GM23248 (cell line): ENCODE results near the gene UBE2F. TPM values are rescaled to one million over a fixed set of nuclear protein-coding genes. Genes with fewer than 3 reads are reported as not detected.

Source experiments
- DNase-seq: peaks from one replicate; pipeline ENCODE4 v3.0.0-alpha.2; 2015
- H2AFZ ChIP-seq: fragments of 200-600 bp; sonication (generic); 2 replicates; pipeline ENCODE4 v1.6.1; 2016; ENCODE audit warnings: antibody characterized with exemption
- H3F3A ChIP-seq: fragments of 200-600 bp; sonication (generic); 2 replicates; pipeline ENCODE4 v1.6.1; 2016; ENCODE audit warnings: mild to moderate bottlenecking, antibody characterized with exemption, mixed run types; ENCODE audit not compliant: insufficient read depth
- H3K27ac ChIP-seq: fragments of 200-600 bp; sonication (generic); 2 replicates; pipeline ENCODE4 v1.5.1; 2016; ENCODE audit warnings: mild to moderate bottlenecking
- H3K27me3 ChIP-seq: fragments of 200-600 bp; sonication (generic); replicated peaks from 2 replicates; pipeline ENCODE4 v1.6.1; 2016; ENCODE audit warnings: mild to moderate bottlenecking; ENCODE audit not compliant: insufficient read depth
- H3K36me3 ChIP-seq: fragments of 200-600 bp; sonication (generic); 2 replicates; pipeline ENCODE4 v1.6.1; 2016; ENCODE audit warnings: low read depth, mild to moderate bottlenecking
- H3K4me1 ChIP-seq: fragments of 200-600 bp; sonication (generic); 2 replicates; pipeline ENCODE4 v1.6.1; 2016; ENCODE audit warnings: mild to moderate bottlenecking; ENCODE audit not compliant: insufficient read depth
- H3K4me2 ChIP-seq: fragments of 200-600 bp; sonication (generic); one replicate; pipeline ENCODE4 v1.6.1; 2016; ENCODE audit warnings: mild to moderate bottlenecking; ENCODE audit not compliant: unreplicated experiment
- H3K4me3 ChIP-seq: fragments of 200-600 bp; sonication (generic); 2 replicates; pipeline ENCODE4 v1.5.1; 2016; ENCODE audit warnings: mild to moderate bottlenecking
- H3K79me2 ChIP-seq: fragments of 200-600 bp; sonication (generic); 2 replicates; pipeline ENCODE4 v1.6.1; 2016; ENCODE audit warnings: mild to moderate bottlenecking; ENCODE audit not compliant: insufficient read depth
- H3K9ac ChIP-seq: fragments of 200-600 bp; sonication (generic); 2 replicates; pipeline ENCODE4 v1.6.1; 2016; ENCODE audit warnings: mild to moderate bottlenecking
- H3K9me2 ChIP-seq: fragments of 200-600 bp; sonication (generic); 2 replicates; pipeline ENCODE4 v1.6.1; 2016; ENCODE audit warnings: mixed run types, mild to moderate bottlenecking, moderate library complexity; ENCODE audit not compliant: insufficient read depth
- H3K9me3 ChIP-seq: fragments of 200-600 bp; sonication (generic); one replicate; pipeline ENCODE4 v1.6.1; 2017; ENCODE audit warnings: low read depth
- H4K20me1 ChIP-seq: fragments of 200-600 bp; sonication (generic); 2 replicates; pipeline ENCODE4 v1.6.0; 2016; ENCODE audit not compliant: insufficient read depth
- EZH2 ChIP-seq: fragments of 200-600 bp; sonication (generic); IDR thresholded peaks from 2 replicates; pipeline ENCODE4 v1.6.1; 2018; ENCODE audit warnings: antibody characterized with exemption, mild to moderate bottlenecking; ENCODE audit not compliant: insufficient read depth, poor library complexity, severe bottlenecking
- EZH2phosphoT487 ChIP-seq: fragments of 200-600 bp; sonication (generic); IDR thresholded peaks from 2 replicates; pipeline ENCODE4 v1.6.1; 2018; ENCODE audit warnings: antibody characterized with exemption, moderate library complexity, mild to moderate bottlenecking, low read depth; ENCODE audit not compliant: insufficient read depth
- WGBS, 2 experiments: methylation state at CpG; one replicate each; pipeline ENCODE4 v1.1.6; 2015 to 2017; ENCODE audit warnings: low lambda C conversion rate in 2 of 2, low coverage in 1 of 2; ENCODE audit errors: missing lambda C conversion rate in 2 of 2; 5-methylcytosine and 5-hydroxymethylcytosine counted together
- in situ Hi-C: fragments of 300-500 bp; cut with MboI; formaldehyde crosslinking; loops from 2 replicates; pipeline ENCODE4 v1.15.0; 2020
- polyA plus RNA-seq: library from polyadenylated mRNA; unstranded; fragments of >200 nt; fragmentation: Nextera tagmentation; extraction: Ambion mirVana; gene quantifications from 2 replicates; pipeline ENCODE4 v1.2.1, GENCODE V29; 2016
- total RNA-seq: library from RNA; depleted of rRNA; stranded (reverse); fragments of >200 nt; shearing (Covaris generic); gene quantifications from 2 replicates; pipeline ENCODE4 v1.2.3, GENCODE V29; 2014

Gene UBE2F
- total and polyA plus RNA-seq, 2 experiments from 2014 or later, result 88.7 to 129 TPM

DNA sequence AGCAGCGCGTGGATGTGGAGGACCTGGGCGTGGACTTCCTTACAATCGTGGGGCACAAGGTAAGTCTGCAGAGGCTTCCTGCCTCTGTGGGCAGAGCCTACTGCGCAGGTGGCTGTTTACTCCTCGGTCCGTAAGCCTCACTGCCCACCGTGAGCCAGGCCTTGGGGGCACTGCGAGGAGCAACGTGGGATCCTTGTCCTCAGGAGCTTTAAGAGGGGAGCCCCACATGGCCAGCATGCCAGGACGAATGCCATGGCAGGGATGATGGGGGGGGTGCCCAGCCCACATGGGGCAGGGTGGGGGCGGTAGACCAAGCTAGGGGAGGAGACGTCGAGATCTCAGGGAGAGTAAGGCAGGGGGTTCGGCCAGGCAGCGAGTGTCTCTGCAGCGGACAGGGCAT lies 115.3 kb downstream of the UBE2F start:
- H3F3A ChIP-seq, result no peaks in the 10 kb centered on the region
- H4K20me1 ChIP-seq, result no peaks in the 10 kb centered on the region
- no peak overlapping the region for H3K4me3 ChIP-seq
- H3K27me3 ChIP-seq, result no peaks in the 10 kb centered on the region
- H3K9me2 ChIP-seq, result no peaks in the 10 kb centered on the region
- no peak overlapping the region for H2AFZ ChIP-seq
- no peak overlapping the region for H3K4me2 ChIP-seq
- H3K36me3 ChIP-seq, result no peaks in the 10 kb centered on the region; the same call in 1 of the 2 replicates
- no peaks in the 10 kb centered on the region for H3K79me2 ChIP-seq
- H3K9ac ChIP-seq, result no peak overlapping the region
- in situ Hi-C loops, result no loop called here
- no peak for DNase-seq
- 92% methylated on average over 12 to 17 of the region's 17 CpGs for WGBS, 2 experiments
- TF ChIP-seq EZH2phosphoT487 (no peak), EZH2 (no peak)
- H3K9me3 ChIP-seq, result no peaks in the 10 kb centered on the region
- no peaks in the 10 kb centered on the region for H3K4me1 ChIP-seq
- no peak overlapping the region for H3K27ac ChIP-seq

DNA sequence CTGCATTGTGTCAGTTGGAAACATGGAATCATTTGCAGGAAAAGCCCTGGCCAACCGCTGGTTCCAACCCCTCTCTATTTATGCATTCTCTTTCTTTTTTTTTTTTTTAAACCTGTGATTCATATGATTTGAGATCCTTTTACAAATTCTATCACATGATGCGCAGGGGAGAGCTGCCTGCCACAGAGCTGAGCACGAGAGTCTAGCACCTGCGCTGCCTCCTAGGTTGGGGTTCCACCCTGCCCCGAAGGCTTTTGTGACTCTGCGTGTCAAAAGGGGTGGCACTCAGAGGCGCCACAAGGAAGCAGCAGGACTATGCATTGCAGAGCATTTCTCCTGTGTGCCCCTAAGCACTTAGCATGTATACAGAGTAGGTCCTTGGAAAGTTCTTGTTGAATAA lies 116.0 kb downstream of the UBE2F start:
- Histone ChIP-seq H3K27me3 (no peaks in the 10 kb centered on the region), H3K27ac (no peak overlapping the region), H3K9ac (no peak overlapping the region), H2AFZ (no peak overlapping the region), H3K36me3 (no peaks in the 10 kb centered on the region; the same call in 1 of the 2 replicates), H3K4me2 (no peak overlapping the region), H3K4me1 (no peaks in the 10 kb centered on the region), H4K20me1 (no peaks in the 10 kb centered on the region), H3K4me3 (no peak overlapping the region), H3K79me2 (no peaks in the 10 kb centered on the region), H3K9me2 (no peaks in the 10 kb centered on the region), H3F3A (no peaks in the 10 kb centered on the region), H3K9me3 (no peaks in the 10 kb centered on the region)
- no peak for DNase-seq
- in situ Hi-C loops, result no loop called here
- 80 to 86% methylated on average over 7 of the region's 7 CpGs for WGBS, 2 experiments
- no peak for TF ChIP-seq EZH2
- TF ChIP-seq EZH2phosphoT487, result no peak

DNA sequence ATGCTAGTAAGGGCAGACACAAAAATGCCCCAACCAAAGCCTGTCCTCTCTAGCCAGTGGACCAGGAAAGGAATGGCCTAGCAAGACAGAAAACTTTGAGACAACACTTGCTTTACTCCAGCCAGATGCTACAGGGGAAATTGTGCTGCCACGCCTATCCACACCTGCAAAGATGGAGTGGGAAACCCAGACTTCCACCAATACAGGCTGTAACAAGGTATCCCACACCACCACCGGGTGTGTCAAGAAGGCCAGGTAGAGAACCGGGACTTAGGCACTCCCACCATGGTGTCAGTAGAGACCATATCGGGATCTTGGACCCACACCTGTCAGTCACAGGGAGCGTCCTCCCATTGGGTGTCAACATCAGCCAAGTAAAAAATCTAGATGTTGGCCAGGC lies 117.1 kb downstream of the UBE2F start:
- no peak overlapping the region for H3K4me2 ChIP-seq
- no peak overlapping the region for H3K9ac ChIP-seq
- no peak for TF ChIP-seq EZH2phosphoT487
- TF ChIP-seq EZH2, result no peak
- H2AFZ ChIP-seq, result no peak overlapping the region
- H4K20me1 ChIP-seq, result no peaks in the 10 kb centered on the region
- no peaks in the 10 kb centered on the region for H3K9me2 ChIP-seq
- no peaks in the 10 kb centered on the region for H3K79me2 ChIP-seq
- no peaks in the 10 kb centered on the region for H3K9me3 ChIP-seq
- H3K27me3 ChIP-seq, result no peaks in the 10 kb centered on the region
- H3K36me3 ChIP-seq, result no peaks in the 10 kb centered on the region; the same call in 1 of the 2 replicates
- H3K4me1 ChIP-seq, result no peaks in the 10 kb centered on the region
- no peak overlapping the region for H3K27ac ChIP-seq
- DNase-seq, result no peak
- no peak overlapping the region for H3K4me3 ChIP-seq
- WGBS, 2 experiments, result 79% methylated on average over 5 of the region's 5 CpGs
- no peaks in the 10 kb centered on the region for H3F3A ChIP-seq
- in situ Hi-C loops, result no loop called here

DNA sequence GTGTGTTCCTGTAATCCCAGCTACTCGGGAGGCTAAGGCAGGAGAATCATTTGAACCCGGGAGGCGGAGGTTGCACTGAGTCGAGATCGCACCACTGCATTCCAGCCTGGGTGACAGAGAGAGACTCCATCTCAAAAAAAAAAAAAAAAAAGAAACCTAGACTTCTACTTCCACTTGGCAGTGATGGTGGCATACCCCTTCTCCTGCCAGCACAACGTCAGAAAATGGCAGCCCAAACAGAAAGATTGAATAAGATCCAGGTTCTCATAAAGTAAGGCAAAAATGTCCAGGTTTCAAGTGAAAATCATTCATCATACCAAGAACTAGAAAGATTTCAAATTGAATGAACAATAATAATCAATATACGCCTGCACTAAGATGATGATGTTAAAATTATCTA lies 117.9 kb downstream of the UBE2F start:
- Histone ChIP-seq H3K4me1 (no peaks in the 10 kb centered on the region), H3K9ac (no peak overlapping the region), H3K9me2 (no peaks in the 10 kb centered on the region), H3K27me3 (no peaks in the 10 kb centered on the region), H3K4me3 (no peak overlapping the region), H3K36me3 (no peaks in the 10 kb centered on the region; the same call in 1 of the 2 replicates), H3K27ac (no peak overlapping the region), H3K79me2 (no peaks in the 10 kb centered on the region), H3K4me2 (no peak overlapping the region), H4K20me1 (no peaks in the 10 kb centered on the region), H2AFZ (no peak overlapping the region), H3K9me3 (no peaks in the 10 kb centered on the region), H3F3A (no peaks in the 10 kb centered on the region)
- no peak for DNase-seq
- in situ Hi-C loops, result no loop called here
- TF ChIP-seq EZH2phosphoT487, result no peak
- 87 to 88% methylated on average over 7 of the region's 7 CpGs for WGBS, 2 experiments

DNA sequence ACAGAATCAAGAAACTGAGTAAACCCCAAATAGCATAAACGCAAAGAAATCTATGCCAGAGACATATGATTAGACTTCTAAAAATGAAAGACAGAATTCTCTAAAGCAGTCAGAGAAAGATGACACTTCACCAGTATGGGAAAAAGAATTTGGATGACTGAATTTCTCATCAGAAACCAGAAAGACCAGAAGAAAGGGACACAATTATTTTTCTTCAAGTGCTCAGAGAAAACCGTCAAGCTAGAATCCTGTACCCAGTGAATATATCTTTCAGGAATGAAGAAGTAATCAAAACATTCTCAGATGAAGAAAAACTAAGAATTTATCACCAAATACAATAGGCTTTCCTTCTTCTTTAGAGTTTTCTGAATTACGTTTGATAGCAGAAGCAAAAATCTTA lies 119.1 kb downstream of the UBE2F start:
- Histone ChIP-seq H3K36me3 (no peaks in the 10 kb centered on the region), H3K4me1 (no peaks in the 10 kb centered on the region), H3K9me3 (no peaks in the 10 kb centered on the region), H3K9me2 (no peaks in the 10 kb centered on the region), H3K4me2 (no peak overlapping the region), H3K4me3 (no peak overlapping the region), H3K79me2 (no peaks in the 10 kb centered on the region), H4K20me1 (no peaks in the 10 kb centered on the region), H2AFZ (no peak overlapping the region), H3K27me3 (no peaks in the 10 kb centered on the region), H3K27ac (no peak overlapping the region), H3K9ac (no peak overlapping the region), H3F3A (no peaks in the 10 kb centered on the region)
- TF ChIP-seq EZH2phosphoT487 (no peak), EZH2 (no peak)
- DNase-seq, result no peak
- WGBS, 2 experiments, result 95 to 99% methylated on average over 3 of the region's 3 CpGs
- in situ Hi-C loops, result no loop called here
